HG02970 (cell line): ENCODE data around the gene FGFBP3.
"Not testable (repeated sequence)": the region's sequence is repeated elsewhere in the genome, so short reads cannot be mapped to it uniquely, and the experiment has no call there.

Experiments
- ATAC-seq: cut with Tn5 transposase; IDR thresholded peaks from one replicate; pipeline ENCODE4 v1.9.1; 2021; ENCODE audit warnings: mild to moderate bottlenecking, moderate library complexity, moderate number of reproducible peaks; ENCODE audit not compliant: unreplicated experiment, low FRiP score

The FGFBP3 gene

GRCh38 chr10:91907033-91907594, 2.2 kb downstream of the FGFBP3 start:
- no peak for ATAC-seq

- no peak for ATAC-seq
Measured at GRCh38 chr10:91901784-91902677, 7.3 kb downstream of the FGFBP3 start.

GRCh38 chr10:91897421-91897820, 11.9 kb downstream of the FGFBP3 start:
- no peak for ATAC-seq

- ATAC-seq = no peak
Measured at GRCh38 chr10:91896212-91896756, 13.0 kb downstream of the FGFBP3 start.

- not testable (repeated sequence) for ATAC-seq
Measured at GRCh38 chr10:91894261-91894685, 15.0 kb downstream of the FGFBP3 start.

GRCh38 chr10:91893051-91893450, 16.2 kb downstream of the FGFBP3 start:
- ATAC-seq = no peak

GRCh38 chr10:91891125-91892001, 17.9 kb downstream of the FGFBP3 start:
- ATAC-seq = no peak

GRCh38 chr10:91887272-91888076, 21.8 kb downstream of the FGFBP3 start:
- ATAC-seq = no peak

GRCh38 chr10:91886954-91887271, 22.4 kb downstream of the FGFBP3 start:
- ATAC-seq = no peak

- ATAC-seq = no peak
Measured at GRCh38 chr10:91885362-91886079, 23.8 kb downstream of the FGFBP3 start.

- ATAC-seq = no peak
Measured at GRCh38 chr10:91884536-91884935, 24.8 kb downstream of the FGFBP3 start.

GRCh38 chr10:91883549-91884444, 25.5 kb downstream of the FGFBP3 start:
- ATAC-seq = no peak

- ATAC-seq = no peak
Measured at GRCh38 chr10:91880310-91880709, 29.0 kb downstream of the FGFBP3 start.

GRCh38 chr10:91879515-91880170, 29.6 kb downstream of the FGFBP3 start:
- no peak for ATAC-seq

- no peak for ATAC-seq
Measured at GRCh38 chr10:91875779-91876178, 33.5 kb downstream of the FGFBP3 start.

- no peak for ATAC-seq
Measured at GRCh38 chr10:91875156-91875555, 34.1 kb downstream of the FGFBP3 start.

GRCh38 chr10:91865562-91866081, 43.7 kb downstream of the FGFBP3 start:
- ATAC-seq = no peak

GRCh38 chr10:91864744-91865143, 44.5 kb downstream of the FGFBP3 start:
- ATAC-seq = no peak
